WTC11 (cell line): Measurements from ENCODE around the gene TMEM156. TPM values are rescaled to one million over a fixed set of nuclear protein-coding genes. Genes with fewer than 3 reads are reported as not detected.

Experiments used
- ATAC-seq: fragments of 200-7000 bp; cut with Tn5 transposase; 2 replicates; pipeline ENCODE4 v1.10.0; 2021; ENCODE audit warnings: mild to moderate bottlenecking, moderate library complexity
- CTCF ChIA-PET: fragments of 300-600 bp; sonication (Branson Sonifier 250); formaldehyde crosslinking; loops from one replicate; lab custom pipeline; 2021; ENCODE audit warnings: antibody characterized with exemption; lab: Charles Lee
- POLR2A ChIA-PET: fragments of 350-600 bp; sonication (Branson Sonifier 250); formaldehyde crosslinking; loops from one replicate; lab custom pipeline; 2021; ENCODE audit warnings: antibody characterized with exemption; lab: Charles Lee
- DNase-seq: peaks from one replicate; pipeline ENCODE4 v3.0.0; 2021; ENCODE audit warnings: low spot score
- H3K27ac Mint-ChIP-seq: 2 replicates; pipeline ENCODE4 v1.8.0; 2021; ENCODE audit warnings: mixed read lengths
- H3K27me3 Mint-ChIP-seq: 2 replicates; pipeline ENCODE4 v1.8.0; 2021; ENCODE audit warnings: low read depth, mild to moderate bottlenecking, moderate library complexity, mixed read lengths
- H3K36me3 Mint-ChIP-seq: 2 replicates; pipeline ENCODE4 v1.8.0; 2021; ENCODE audit warnings: mixed read lengths
- H3K4me1 Mint-ChIP-seq: 2 replicates; pipeline ENCODE4 v1.8.0; 2022; ENCODE audit warnings: mixed read lengths
- H3K4me3 Mint-ChIP-seq: 2 replicates; pipeline ENCODE4 v1.8.0; 2021; ENCODE audit warnings: mild to moderate bottlenecking, moderate library complexity, mixed read lengths
- H3K9me3 Mint-ChIP-seq: 2 replicates; pipeline ENCODE4 v1.8.0; 2021; ENCODE audit warnings: mixed read lengths
- CREB1 ChIP-seq: sonication (generic); formaldehyde crosslinking; IDR thresholded peaks from 2 replicates; pipeline ENCODE4 v1.8.0; 2023; ENCODE audit warnings: mild to moderate bottlenecking, missing genetic modification reagents
- FOXK1 ChIP-seq: sonication (generic); formaldehyde crosslinking; IDR thresholded peaks from 2 replicates; pipeline ENCODE4 v1.8.0; 2022; ENCODE audit warnings: mild to moderate bottlenecking, moderate library complexity, missing genetic modification reagents
- GRHL2 ChIP-seq: fragments of 250-450 bp; sonication (Bioruptor Pico); IDR thresholded peaks from 2 replicates; pipeline ENCODE4 v1.8.0; 2022; ENCODE audit warnings: mild to moderate bottlenecking, moderate library complexity; ENCODE audit not compliant: insufficient replicate concordance, severe bottlenecking
- GTF2I ChIP-seq: fragments of 250-450 bp; sonication (Bioruptor Pico); conservative IDR thresholded peaks from 2 replicates; pipeline ENCODE4 v1.4.0; 2021; ENCODE audit warnings: mild to moderate bottlenecking
- IRF2 ChIP-seq: sonication (generic); formaldehyde crosslinking; IDR thresholded peaks from 2 replicates; pipeline ENCODE4 v1.8.0; 2022; ENCODE audit warnings: low read depth, missing genetic modification reagents, borderline replicate concordance
- JAZF1 ChIP-seq: fragments of 250-450 bp; sonication (Bioruptor Pico); IDR thresholded peaks from 2 replicates; pipeline ENCODE4 v1.9.0; 2021; ENCODE audit warnings: moderate library complexity, mild to moderate bottlenecking, inconsistent platforms
- NFATC4 ChIP-seq: fragments of 250-450 bp; sonication (Bioruptor Pico); IDR thresholded peaks from 2 replicates; pipeline ENCODE4 v1.9.0; 2021; ENCODE audit warnings: mild to moderate bottlenecking
- NR1H2 ChIP-seq: sonication (generic); formaldehyde crosslinking; IDR thresholded peaks from 2 replicates; pipeline ENCODE4 v1.9.0; 2021; ENCODE audit warnings: mild to moderate bottlenecking, moderate library complexity, missing genetic modification reagents
- NR2C2 ChIP-seq: sonication (generic); formaldehyde crosslinking; IDR thresholded peaks from 2 replicates; pipeline ENCODE4 v1.8.0; 2022; ENCODE audit warnings: mild to moderate bottlenecking, missing genetic modification reagents
- SP1 ChIP-seq: sonication (generic); formaldehyde crosslinking; conservative IDR thresholded peaks from 2 replicates; pipeline ENCODE4 v1.8.1; 2022; ENCODE audit warnings: missing genetic modification reagents
- ZNF121 ChIP-seq: sonication (generic); formaldehyde crosslinking; IDR thresholded peaks from 2 replicates; pipeline ENCODE4 v1.8.0; 2023; ENCODE audit warnings: missing genetic modification reagents
- ZNF423 ChIP-seq: fragments of 250-450 bp; sonication (Bioruptor Pico); IDR thresholded peaks from 2 replicates; pipeline ENCODE4 v2.1.2; 2022; ENCODE audit warnings: mild to moderate bottlenecking, moderate library complexity
- total RNA-seq: library from RNA; stranded (reverse); gene quantifications from 3 replicates; pipeline ENCODE4 v1.2.3, GENCODE V29; 2021
- TF ChIP-seq, protein P1 (sequence below): sonication (generic); formaldehyde crosslinking; IDR thresholded peaks from 2 replicates; pipeline ENCODE4 v1.8.1; 2023; ENCODE audit warnings: mild to moderate bottlenecking, moderate library complexity, missing genetic modification reagents
- TF ChIP-seq, protein P2 (sequence below): sonication (generic); formaldehyde crosslinking; IDR thresholded peaks from 2 replicates; pipeline ENCODE4 v1.8.1; 2023; ENCODE audit warnings: mild to moderate bottlenecking, missing genetic modification reagents
- TF ChIP-seq, protein P3 (sequence below): fragments of 250-450 bp; sonication (Bioruptor Pico); IDR thresholded peaks from 2 replicates; pipeline ENCODE4 v1.9.0; 2021; ENCODE audit warnings: mild to moderate bottlenecking
- TF ChIP-seq, protein P4 (sequence below): fragments of 250-450 bp; sonication (Bioruptor Pico); IDR thresholded peaks from 2 replicates; pipeline ENCODE4 v1.9.0; 2021; ENCODE audit warnings: mild to moderate bottlenecking
- TF ChIP-seq, protein P5 (sequence below): fragments of 250-450 bp; sonication (Bioruptor Pico); IDR thresholded peaks from 2 replicates; pipeline ENCODE4 v1.9.0; 2021; ENCODE audit warnings: moderate library complexity, mild to moderate bottlenecking, inconsistent platforms, borderline replicate concordance
- TF ChIP-seq, protein P6 (sequence below): sonication (generic); formaldehyde crosslinking; IDR thresholded peaks from 2 replicates; pipeline ENCODE4 v1.8.0; 2023; ENCODE audit warnings: missing genetic modification reagents

The TMEM156 gene
- total RNA-seq, 1 experiment from 2014 or later = 0.24 TPM

DNA sequence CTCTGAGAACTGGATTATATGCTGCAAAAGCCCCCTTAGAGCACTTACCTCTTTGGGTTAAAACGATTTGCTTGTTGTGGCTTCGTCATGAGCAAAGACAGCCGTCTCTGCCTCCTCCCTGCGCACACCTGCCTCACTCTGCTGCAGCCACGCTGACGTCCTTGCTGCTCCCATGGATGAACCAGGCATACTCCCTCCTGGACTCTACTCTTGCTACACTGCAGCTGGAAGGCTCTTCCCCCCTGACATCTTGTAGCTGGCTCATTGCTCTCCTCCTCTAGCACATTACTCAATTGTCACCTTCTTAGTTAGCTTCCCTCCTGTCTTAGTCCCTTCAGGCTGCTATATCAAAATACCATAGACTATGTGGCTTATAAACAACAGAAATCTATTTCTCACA lies 105.3 kb downstream of the TMEM156 start:
- no peak for DNase-seq
- no peaks in the 10 kb centered on the region; the same call in 1 of the 2 replicates for H3K27me3 Mint-ChIP-seq
- ChIA-PET POLR2A (no interaction called here), CTCF (interaction anchor here (1.2 kb wide), 1 partner anchor 34 kb away, joined by 3 read pairs; no protein-coding TSS in a partner anchor)
- H3K4me1 Mint-ChIP-seq = peaks cover 4% of the 10 kb centered on the region; the same call in 1 of the 2 replicates
- no peaks in the 10 kb centered on the region for H3K9me3 Mint-ChIP-seq
- 0 out of 2 replicates have a peak, but pooled peaks cover under 1% of the 10 kb centered on the region for H3K36me3 Mint-ChIP-seq
- H3K4me3 Mint-ChIP-seq = no peak overlapping the region
- no peak for ATAC-seq
- H3K27ac Mint-ChIP-seq = no peak overlapping the region; the same call in 1 of the 2 replicates
- TF ChIP-seq GRHL2 (no peak), GTF2I (CRISPR knock-in tag) (no peak), IRF2 (no peak), JAZF1 (no peak), NFATC4 (CRISPR knock-in tag) (no peak)
- TF ChIP-seq, protein P1, sequence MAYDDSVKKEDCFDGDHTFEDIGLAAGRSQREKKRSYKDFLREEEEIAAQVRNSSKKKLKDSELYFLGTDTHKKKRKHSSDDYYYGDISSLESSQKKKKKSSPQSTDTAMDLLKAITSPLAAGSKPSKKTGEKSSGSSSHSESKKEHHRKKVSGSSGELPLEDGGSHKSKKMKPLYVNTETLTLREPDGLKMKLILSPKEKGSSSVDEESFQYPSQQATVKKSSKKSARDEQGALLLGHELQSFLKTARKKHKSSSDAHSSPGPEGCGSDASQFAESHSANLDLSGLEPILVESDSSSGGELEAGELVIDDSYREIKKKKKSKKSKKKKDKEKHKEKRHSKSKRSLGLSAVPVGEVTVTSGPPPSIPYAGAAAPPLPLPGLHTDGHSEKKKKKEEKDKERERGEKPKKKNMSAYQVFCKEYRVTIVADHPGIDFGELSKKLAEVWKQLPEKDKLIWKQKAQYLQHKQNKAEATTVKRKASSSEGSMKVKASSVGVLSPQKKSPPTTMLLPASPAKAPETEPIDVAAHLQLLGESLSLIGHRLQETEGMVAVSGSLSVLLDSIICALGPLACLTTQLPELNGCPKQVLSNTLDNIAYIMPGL (CRISPR knock-in tag) = no peak
- TF ChIP-seq, protein P2, sequence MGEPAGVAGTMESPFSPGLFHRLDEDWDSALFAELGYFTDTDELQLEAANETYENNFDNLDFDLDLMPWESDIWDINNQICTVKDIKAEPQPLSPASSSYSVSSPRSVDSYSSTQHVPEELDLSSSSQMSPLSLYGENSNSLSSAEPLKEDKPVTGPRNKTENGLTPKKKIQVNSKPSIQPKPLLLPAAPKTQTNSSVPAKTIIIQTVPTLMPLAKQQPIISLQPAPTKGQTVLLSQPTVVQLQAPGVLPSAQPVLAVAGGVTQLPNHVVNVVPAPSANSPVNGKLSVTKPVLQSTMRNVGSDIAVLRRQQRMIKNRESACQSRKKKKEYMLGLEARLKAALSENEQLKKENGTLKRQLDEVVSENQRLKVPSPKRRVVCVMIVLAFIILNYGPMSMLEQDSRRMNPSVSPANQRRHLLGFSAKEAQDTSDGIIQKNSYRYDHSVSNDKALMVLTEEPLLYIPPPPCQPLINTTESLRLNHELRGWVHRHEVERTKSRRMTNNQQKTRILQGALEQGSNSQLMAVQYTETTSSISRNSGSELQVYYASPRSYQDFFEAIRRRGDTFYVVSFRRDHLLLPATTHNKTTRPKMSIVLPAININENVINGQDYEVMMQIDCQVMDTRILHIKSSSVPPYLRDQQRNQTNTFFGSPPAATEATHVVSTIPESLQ (CRISPR knock-in tag) = no peak
- TF ChIP-seq, protein P3, sequence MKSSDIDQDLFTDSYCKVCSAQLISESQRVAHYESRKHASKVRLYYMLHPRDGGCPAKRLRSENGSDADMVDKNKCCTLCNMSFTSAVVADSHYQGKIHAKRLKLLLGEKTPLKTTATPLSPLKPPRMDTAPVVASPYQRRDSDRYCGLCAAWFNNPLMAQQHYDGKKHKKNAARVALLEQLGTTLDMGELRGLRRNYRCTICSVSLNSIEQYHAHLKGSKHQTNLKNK (CRISPR knock-in tag) = no peak

DNA sequence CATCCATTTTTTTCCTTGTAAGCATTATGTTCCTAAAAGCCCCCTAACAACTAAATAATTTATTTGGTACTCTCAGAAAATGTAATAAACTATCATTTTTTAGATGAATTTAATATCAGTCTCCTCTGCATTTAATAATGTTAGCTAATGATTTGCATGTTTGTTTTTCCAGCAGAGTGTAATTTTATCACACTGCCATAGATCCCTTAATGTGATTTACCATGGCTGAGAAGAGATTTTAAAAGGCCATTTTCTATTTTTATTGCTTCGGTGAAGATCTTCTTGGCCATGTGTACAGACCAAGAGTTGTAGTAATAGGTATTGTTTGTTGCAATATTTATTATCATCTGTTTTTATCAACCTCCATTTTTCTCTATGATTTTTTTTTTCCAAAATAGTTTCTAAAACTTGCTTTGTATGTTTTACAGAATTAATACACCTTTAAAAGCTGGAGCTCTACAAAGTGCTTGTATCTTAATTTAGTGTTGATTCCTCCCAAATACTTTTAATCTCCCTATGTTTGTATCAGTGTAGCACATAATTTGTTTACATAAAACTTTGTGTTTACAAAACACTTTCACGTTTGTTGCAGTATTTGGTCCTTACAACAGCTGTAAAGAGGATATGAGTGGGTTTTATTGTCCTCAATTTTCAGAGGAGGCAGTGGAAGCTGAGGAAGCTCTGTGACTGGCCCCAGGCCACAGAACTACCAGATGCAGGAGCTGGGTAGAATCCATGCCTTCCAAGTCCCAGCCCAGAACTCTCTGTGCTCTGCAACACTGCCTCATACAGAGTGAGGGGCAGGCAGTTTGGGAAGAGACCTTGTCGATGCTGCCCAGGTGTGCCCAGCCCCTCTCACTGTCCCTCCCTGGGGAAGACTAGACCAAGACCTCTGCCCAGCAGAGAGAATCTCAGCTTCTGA lies 106.5 kb downstream of the TMEM156 start:
- no peaks in the 10 kb centered on the region for H3K36me3 Mint-ChIP-seq
- H3K27ac Mint-ChIP-seq = no peak overlapping the region
- peaks cover 4% of the 10 kb centered on the region; the same call in 1 of the 2 replicates for H3K4me1 Mint-ChIP-seq
- no peak overlapping the region for H3K4me3 Mint-ChIP-seq
- TF ChIP-seq IRF2 (no peak), FOXK1 (CRISPR knock-in tag) (no peak), NR1H2 (CRISPR knock-in tag) (no peak), SP1 (CRISPR knock-in tag) (no peak), CREB1 (no peak), NR2C2 (CRISPR knock-in tag) (no peak), ZNF423 (CRISPR knock-in tag) (no peak), NFATC4 (CRISPR knock-in tag) (no peak), ZNF121 (CRISPR knock-in tag) (no peak)
- TF ChIP-seq, protein P4, sequence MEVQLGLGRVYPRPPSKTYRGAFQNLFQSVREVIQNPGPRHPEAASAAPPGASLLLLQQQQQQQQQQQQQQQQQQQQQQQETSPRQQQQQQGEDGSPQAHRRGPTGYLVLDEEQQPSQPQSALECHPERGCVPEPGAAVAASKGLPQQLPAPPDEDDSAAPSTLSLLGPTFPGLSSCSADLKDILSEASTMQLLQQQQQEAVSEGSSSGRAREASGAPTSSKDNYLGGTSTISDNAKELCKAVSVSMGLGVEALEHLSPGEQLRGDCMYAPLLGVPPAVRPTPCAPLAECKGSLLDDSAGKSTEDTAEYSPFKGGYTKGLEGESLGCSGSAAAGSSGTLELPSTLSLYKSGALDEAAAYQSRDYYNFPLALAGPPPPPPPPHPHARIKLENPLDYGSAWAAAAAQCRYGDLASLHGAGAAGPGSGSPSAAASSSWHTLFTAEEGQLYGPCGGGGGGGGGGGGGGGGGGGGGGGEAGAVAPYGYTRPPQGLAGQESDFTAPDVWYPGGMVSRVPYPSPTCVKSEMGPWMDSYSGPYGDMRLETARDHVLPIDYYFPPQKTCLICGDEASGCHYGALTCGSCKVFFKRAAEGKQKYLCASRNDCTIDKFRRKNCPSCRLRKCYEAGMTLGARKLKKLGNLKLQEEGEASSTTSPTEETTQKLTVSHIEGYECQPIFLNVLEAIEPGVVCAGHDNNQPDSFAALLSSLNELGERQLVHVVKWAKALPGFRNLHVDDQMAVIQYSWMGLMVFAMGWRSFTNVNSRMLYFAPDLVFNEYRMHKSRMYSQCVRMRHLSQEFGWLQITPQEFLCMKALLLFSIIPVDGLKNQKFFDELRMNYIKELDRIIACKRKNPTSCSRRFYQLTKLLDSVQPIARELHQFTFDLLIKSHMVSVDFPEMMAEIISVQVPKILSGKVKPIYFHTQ (CRISPR knock-in tag) = no peak
- TF ChIP-seq, protein P5, sequence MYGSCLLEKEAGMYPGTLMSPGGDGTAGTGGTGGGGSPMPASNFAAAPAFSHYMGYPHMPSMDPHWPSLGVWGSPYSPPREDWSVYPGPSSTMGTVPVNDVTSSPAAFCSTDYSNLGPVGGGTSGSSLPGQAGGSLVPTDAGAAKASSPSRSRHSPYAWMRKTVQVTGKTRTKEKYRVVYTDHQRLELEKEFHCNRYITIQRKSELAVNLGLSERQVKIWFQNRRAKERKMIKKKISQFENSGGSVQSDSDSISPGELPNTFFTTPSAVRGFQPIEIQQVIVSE (CRISPR knock-in tag) = no peak
- TF ChIP-seq, protein P6, sequence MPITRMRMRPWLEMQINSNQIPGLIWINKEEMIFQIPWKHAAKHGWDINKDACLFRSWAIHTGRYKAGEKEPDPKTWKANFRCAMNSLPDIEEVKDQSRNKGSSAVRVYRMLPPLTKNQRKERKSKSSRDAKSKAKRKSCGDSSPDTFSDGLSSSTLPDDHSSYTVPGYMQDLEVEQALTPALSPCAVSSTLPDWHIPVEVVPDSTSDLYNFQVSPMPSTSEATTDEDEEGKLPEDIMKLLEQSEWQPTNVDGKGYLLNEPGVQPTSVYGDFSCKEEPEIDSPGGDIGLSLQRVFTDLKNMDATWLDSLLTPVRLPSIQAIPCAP (CRISPR knock-in tag) = no peak
- H3K27me3 Mint-ChIP-seq = no peaks in the 10 kb centered on the region; the same call in 1 of the 2 replicates
- H3K9me3 Mint-ChIP-seq = no peaks in the 10 kb centered on the region
- POLR2A ChIA-PET = no interaction called here
- CTCF ChIA-PET = interaction anchor here (1.2 kb wide), 1 partner anchor 209 kb away, joined by 4 read pairs; no protein-coding TSS in a partner anchor
- DNase-seq (no peak), ATAC-seq (no peak)
